Measurements from ENCODE around the gene MAPRE3. TPM values are rescaled to one million over a fixed set of nuclear protein-coding genes. Genes with fewer than 3 reads are reported as not detected.

MAPRE3 gene
- total and polyA plus RNA-seq, 9 of the 15 experiments (the other 6 are each of a cell fraction or from before 2014, with no cell fraction given), result 0.70 to 43.2 (median 12.6) TPM

- Histone ChIP-seq H3K27ac (ENCODE audit: extremely low read depth, low read depth, low read length) (no peak overlapping the region), H3K36me3 (ENCODE audit: control insufficient read depth, insufficient read depth, low read length) (peaks cover 34% of the 10 kb centered on the region), H3K9ac (ENCODE audit: insufficient read depth in 1 of 2, low read depth in 2 of 2, low read length in 2 of 2) (no peak overlapping the region), H2AFZ (ENCODE audit: low read depth, low read length) (no peak overlapping the region), H4K20me1 (replicated peaks; ENCODE audit: control insufficient read depth, insufficient read depth, low read length) (peaks cover 11% of the 10 kb centered on the region), H3K4me3 (no peak overlapping the region), H3K9me1 (ENCODE audit: control insufficient read depth, insufficient read depth, low read length) (no peaks in the 10 kb centered on the region), H3K27me3 (ENCODE audit: control insufficient read depth in 2 of 2, insufficient read depth in 2 of 2, low read length in 2 of 2) (no peaks in the 10 kb centered on the region), H3K4me2 (ENCODE audit: insufficient read depth, low read length) (no peak overlapping the region), H3K9me3 (replicated peaks; ENCODE audit: control insufficient read depth, insufficient read depth, low read depth, low read length) (no peaks in the 10 kb centered on the region), H3K79me2 (ENCODE audit: control insufficient read depth, insufficient read depth, low read length) (peaks cover 54% of the 10 kb centered on the region), H3K4me1 (replicated peaks in 1 of 2; ENCODE audit: control insufficient read depth in 2 of 2, insufficient read depth in 2 of 2, low read length in 2 of 2) (peaks cover 0 to 27% of the 10 kb centered on the region in 2 experiments; a peak in 3 of 5 replicates)
- ChIA-PET POLR2A (interaction anchor here (0.7 to 1.8 kb wide), 4 partner anchors 12 to 144 kb away, joined by 3 to 13 read pairs (median 4); no protein-coding TSS in a partner anchor), CTCF (ENCODE audit: low intra/inter-chr PET ratio) (no interaction called here)
- in situ Hi-C loops (cut with MboI) (no loop called here), intact Hi-C loops (cut with micrococcal nuclease) (no loop called here)
- FAIRE-seq, result no peak
- WGBS (ENCODE audit: insufficient coverage, low coverage, missing lambda C conversion rate), result 59% methylated on average over 3 of the region's 3 CpGs
- no TSS peak for BruUV-seq (replicated peaks)
- DNase-seq (ENCODE audit: extremely low read depth in 1 of 4, low spot score in 3 of 4), result no peak
- no peak for ATAC-seq
- TF ChIP-seq HOXB6 (CRISPR knock-in tag; IDR thresholded peaks at IDR 0.05; ENCODE audit: borderline replicate concordance), result no peak
- TF ChIP-seq ZNF766 (CRISPR knock-in tag; conservative IDR thresholded peaks at IDR 0.05), result no peak
- no peak for TF ChIP-seq REST (IDR thresholded peaks at IDR 0.05; ENCODE audit: borderline replicate concordance)
- TF ChIP-seq REST (CRISPR knock-in tag; IDR thresholded peaks at IDR 0.05; ENCODE audit: low read depth), result no peak
- TF ChIP-seq FOXM1 (IDR thresholded peaks at IDR 0.05; ENCODE audit: low read depth), result no peak
- TF ChIP-seq FOXM1 (CRISPR knock-in tag; IDR thresholded peaks at IDR 0.05; ENCODE audit: low read depth), result no peak
- TF ChIP-seq BMI1 (IDR thresholded peaks at IDR 0.05; ENCODE audit: low read length), result no peak
- TF ChIP-seq NR2C1 (IDR thresholded peaks at IDR 0.05), result no peak
- TF ChIP-seq NR2C1 (tag; IDR thresholded peaks at IDR 0.05), result no peak
- TF ChIP-seq PURB (CRISPR knock-in tag; IDR thresholded peaks at IDR 0.05; ENCODE audit: low read depth), result no peak
- TF ChIP-seq CBX5 (IDR thresholded peaks at IDR 0.05; ENCODE audit: borderline replicate concordance, low read depth), result no peak
- TF ChIP-seq SREBF1 (IDR thresholded peaks at IDR 0.05; ENCODE audit: borderline replicate concordance, low read depth, low read length), result no peak
- TF ChIP-seq RBM15 (IDR thresholded peaks at IDR 0.05; ENCODE audit: insufficient read depth, low read length), result no peak
- no peak for TF ChIP-seq CTBP1 (IDR thresholded peaks at IDR 0.05; ENCODE audit: borderline replicate concordance)
- no peak for TF ChIP-seq RFX1 (IDR thresholded peaks at IDR 0.05)
- TF ChIP-seq SNRNP70 (optimal IDR thresholded peaks at IDR 0.05; ENCODE audit: low read depth, low read length), result no peak
- no peak for TF ChIP-seq PHB (CRISPR knock-in tag; IDR thresholded peaks at IDR 0.05)
- no peak for TF ChIP-seq ZBTB26 (CRISPR knock-in tag; IDR thresholded peaks at IDR 0.05)
These were observed 13.3 kb downstream of the MAPRE3 start for GRCh38 chr2:26983746-26984145.

Data from K562 (cell line).